Trophoblast cell (in vitro differentiated cells and primary cell): ENCODE data around the gene ZNF766.
A peak's percentile ranks its signal among the peaks of the same experiment; 100 is the strongest.

Experiments
- DNase-seq, 2 donors: peaks; one replicate each; pipeline ENCODE4 v3.0.0-alpha.2; 2016
- H2AFZ ChIP-seq: 2 replicates; pipeline ENCODE4 v1.6.1; 2013; ENCODE audit warnings: low read length, moderate library complexity, mild to moderate bottlenecking; ENCODE audit not compliant: insufficient read depth, poor library complexity
- H2AK5ac ChIP-seq: 2 replicates; pipeline ENCODE4 v1.6.1; 2013; ENCODE audit warnings: mild to moderate bottlenecking, low read length
- H2BK120ac ChIP-seq: 2 replicates; pipeline ENCODE4 v1.6.1; 2013; ENCODE audit warnings: low read length, mild to moderate bottlenecking, moderate library complexity; ENCODE audit not compliant: insufficient read depth, poor library complexity
- H2BK12ac ChIP-seq: 2 replicates; pipeline ENCODE4 v1.6.1; 2013; ENCODE audit warnings: mild to moderate bottlenecking, low read length, moderate library complexity
- H2BK5ac ChIP-seq: 2 replicates; pipeline ENCODE4 v1.6.1; 2013; ENCODE audit warnings: low read length, low read depth, moderate library complexity, mild to moderate bottlenecking; ENCODE audit not compliant: poor library complexity
- H3K14ac ChIP-seq: 2 replicates; pipeline ENCODE4 v1.6.1; 2013; ENCODE audit warnings: mild to moderate bottlenecking, low read length
- H3K18ac ChIP-seq: 2 replicates; pipeline ENCODE4 v1.6.1; 2013; ENCODE audit warnings: mild to moderate bottlenecking, low read length
- H3K23ac ChIP-seq: 2 replicates; pipeline ENCODE4 v1.6.1; 2013; ENCODE audit warnings: low read length
- H3K27ac ChIP-seq: 2 replicates; pipeline ENCODE4 v1.5.1; 2013; ENCODE audit warnings: low read depth, mild to moderate bottlenecking, inconsistent platforms, low read length, moderate library complexity
- H3K27me3 ChIP-seq: 2 replicates; pipeline ENCODE4 v1.6.1; 2013; ENCODE audit warnings: inconsistent platforms, mild to moderate bottlenecking, low read length, moderate library complexity; ENCODE audit not compliant: insufficient read depth
- H3K36me3 ChIP-seq, 2 experiments: 1 replicate in 1 of 2; 2 replicates in 1 of 2; pipeline ENCODE4 v1.6.1; 2013; ENCODE audit warnings: low read length in 2 of 2, mild to moderate bottlenecking in 2 of 2, moderate library complexity in 1 of 2; ENCODE audit not compliant: insufficient read depth in 2 of 2, control insufficient read depth in 1 of 2
- H3K4ac ChIP-seq: 2 replicates; pipeline ENCODE4 v1.6.1; 2013; ENCODE audit warnings: low read depth, mild to moderate bottlenecking, low read length, moderate library complexity
- H3K4me1 ChIP-seq, 2 experiments: 1 replicate in 1 of 2; 2 replicates in 1 of 2; pipeline ENCODE4 v1.6.1; 2013; ENCODE audit warnings: low read length in 2 of 2, mild to moderate bottlenecking in 2 of 2, moderate library complexity in 1 of 2; ENCODE audit not compliant: insufficient read depth in 2 of 2, control insufficient read depth in 1 of 2
- H3K4me2 ChIP-seq: 2 replicates; pipeline ENCODE4 v1.6.1; 2013; ENCODE audit warnings: inconsistent platforms, mild to moderate bottlenecking, low read length, moderate library complexity
- H3K4me3 ChIP-seq: 2 replicates; pipeline ENCODE4 v1.5.1; 2013; ENCODE audit warnings: mild to moderate bottlenecking, low read depth, low read length, inconsistent platforms
- H3K79me1 ChIP-seq: one replicate; pipeline ENCODE4 v1.6.1; 2013; ENCODE audit warnings: low read length
- H3K79me2 ChIP-seq: 2 replicates; pipeline ENCODE4 v1.6.1; 2013; ENCODE audit warnings: low read length, mild to moderate bottlenecking; ENCODE audit not compliant: control insufficient read depth, insufficient read depth, poor library complexity
- H3K9ac ChIP-seq: 2 replicates; pipeline ENCODE4 v1.6.1; 2013; ENCODE audit warnings: mild to moderate bottlenecking, low read length
- H3K9me3 ChIP-seq: 2 replicates; pipeline ENCODE4 v1.6.1; 2013; ENCODE audit warnings: low read depth, mild to moderate bottlenecking, control low read depth, inconsistent platforms, low read length; ENCODE audit not compliant: insufficient read depth
- H4K12ac ChIP-seq: 2 replicates; pipeline ENCODE4 v1.6.1; 2013; ENCODE audit warnings: low read depth, mild to moderate bottlenecking, low read length, moderate library complexity
- H4K8ac ChIP-seq: 2 replicates; pipeline ENCODE4 v1.6.1; 2013; ENCODE audit warnings: low read depth, mild to moderate bottlenecking, low read length, moderate library complexity
- H4K91ac ChIP-seq: one replicate; pipeline ENCODE4 v1.6.1; 2013; ENCODE audit warnings: low read depth, mild to moderate bottlenecking, low read length, moderate library complexity
- WGBS: extraction: QIAGEN DNeasy Blood & Tissue Kit; methylation state at CpG from one replicate; pipeline ENCODE4 v1.1.7; 2013; ENCODE audit warnings: missing lambda C conversion rate; ENCODE audit not compliant: insufficient read length, insufficient coverage; ENCODE audit errors: extremely low coverage; 5-methylcytosine and 5-hydroxymethylcytosine counted together

ZNF766 gene

DNA sequence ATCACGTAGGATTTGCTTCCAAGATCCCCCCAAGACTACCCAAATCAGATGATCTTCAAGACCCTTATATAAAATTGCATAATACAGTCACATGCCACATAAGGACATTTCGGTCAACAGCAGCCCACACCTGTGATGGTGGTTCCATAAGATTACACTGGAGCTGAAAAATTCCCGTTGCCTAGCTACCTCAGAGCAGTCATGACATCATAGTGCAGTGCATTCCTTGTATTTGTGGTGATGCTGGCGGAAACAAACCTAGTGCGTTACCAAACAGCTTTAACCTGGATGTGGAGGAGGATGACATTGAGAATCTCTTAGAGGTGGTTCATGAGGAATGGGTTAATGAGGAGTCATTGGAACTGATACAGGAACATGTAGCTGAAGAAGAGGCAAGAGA is 4.8 kb downstream of the ZNF766 start:
- no peak overlapping the region for H4K91ac ChIP-seq
- peaks cover 6% of the 10 kb centered on the region for H3K79me1 ChIP-seq
- no peak overlapping the region for H3K4me2 ChIP-seq
- H3K9ac ChIP-seq: no peak overlapping the region
- H4K8ac ChIP-seq: no peak overlapping the region
- H3K27ac ChIP-seq: no peak overlapping the region
- H3K36me3 ChIP-seq: peaks cover 9 to 12% of the 10 kb centered on the region in 2 experiments
- H3K4ac ChIP-seq: peak overlapping the region; percentile 54
- peak overlapping the region; percentile 66 for H3K23ac ChIP-seq
- H4K12ac ChIP-seq: no peak overlapping the region
- no peak overlapping the region for H3K4me3 ChIP-seq
- no peak overlapping the region for H3K18ac ChIP-seq
- no peaks in the 10 kb centered on the region for H3K9me3 ChIP-seq
- H2BK5ac ChIP-seq: no peak overlapping the region
- no peak overlapping the region for H2BK12ac ChIP-seq
- DNase-seq: peak; percentile 83 to 93
- H2AK5ac ChIP-seq: no peak overlapping the region
- H3K14ac ChIP-seq: no peak overlapping the region
- no CpG with 5 or more reads among the region's 5 CpGs for WGBS
- no peaks in the 10 kb centered on the region for H3K27me3 ChIP-seq
- peaks cover 3 to 9% of the 10 kb centered on the region in 2 experiments for H3K4me1 ChIP-seq
- H3K79me2 ChIP-seq: peaks cover 17% of the 10 kb centered on the region
- no peak overlapping the region for H2BK120ac ChIP-seq
- H2AFZ ChIP-seq: no peak overlapping the region

DNA sequence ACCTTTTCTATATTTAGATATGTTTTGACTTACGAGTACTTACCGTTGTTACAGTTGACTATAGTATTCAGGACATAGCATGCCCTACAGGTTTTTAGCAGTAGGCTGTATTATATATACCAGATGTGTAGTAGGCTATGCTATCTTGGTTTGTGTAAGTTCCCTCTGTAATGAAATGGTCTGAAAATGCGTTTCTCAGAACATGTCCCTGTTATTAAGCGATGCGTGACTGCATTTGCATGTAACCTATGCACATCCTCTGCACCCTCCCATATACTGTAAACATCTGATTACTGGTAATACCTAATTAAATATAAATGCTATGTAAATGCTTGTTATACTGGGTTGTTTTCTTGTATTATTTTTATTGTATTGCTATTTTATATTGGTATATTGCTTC is 6.6 kb downstream of the ZNF766 start:
- Histone ChIP-seq H3K4ac (no peak overlapping the region), H3K4me1 (peaks cover 3 to 7% of the 10 kb centered on the region in 2 experiments), H2AK5ac (no peak overlapping the region), H4K12ac (no peak overlapping the region), H2BK12ac (no peak overlapping the region), H2BK5ac (no peak overlapping the region), H4K91ac (no peak overlapping the region), H3K36me3 (peaks cover 9 to 12% of the 10 kb centered on the region in 2 experiments), H4K8ac (no peak overlapping the region), H3K9ac (no peak overlapping the region), H3K27me3 (no peaks in the 10 kb centered on the region), H3K23ac (no peak overlapping the region), H3K79me2 (peaks cover 6% of the 10 kb centered on the region), H3K4me2 (no peak overlapping the region), H2BK120ac (no peak overlapping the region), H3K4me3 (no peak overlapping the region), H3K9me3 (no peaks in the 10 kb centered on the region), H3K27ac (no peak overlapping the region), H3K14ac (no peak overlapping the region), H3K18ac (no peak overlapping the region), H2AFZ (no peak overlapping the region), H3K79me1 (no peaks in the 10 kb centered on the region)
- no CpG with 5 or more reads among the region's 5 CpGs for WGBS
- DNase-seq: no peak

DNA sequence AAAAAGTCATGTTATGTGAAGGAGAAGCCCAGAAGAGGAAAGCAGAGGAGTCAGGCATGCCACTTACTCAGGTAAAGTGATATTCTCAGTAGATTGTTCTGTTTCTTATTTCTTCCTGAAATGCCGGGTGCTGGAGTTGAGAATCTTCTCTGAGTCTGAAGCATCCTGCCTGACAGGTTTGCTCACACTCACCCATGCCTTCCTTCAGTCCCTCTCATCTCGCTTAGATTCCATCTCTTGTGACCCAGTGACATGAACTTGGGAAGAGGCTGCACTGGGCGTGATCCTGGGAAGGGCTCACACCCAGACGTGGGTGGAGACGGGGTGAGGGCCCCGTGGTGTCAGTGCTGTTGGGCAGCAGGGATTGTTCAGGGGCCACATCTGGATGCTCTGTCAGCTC is 8.1 kb downstream of the ZNF766 start:
- Histone ChIP-seq H3K4ac (peak overlapping the region; percentile 15), H2BK5ac (no peak overlapping the region), H2BK120ac (no peak overlapping the region), H4K8ac (no peak overlapping the region), H3K27ac (no peak overlapping the region), H3K9me3 (no peaks in the 10 kb centered on the region), H4K91ac (no peak overlapping the region), H3K79me2 (peaks cover 6% of the 10 kb centered on the region), H3K4me1 (peaks cover 3 to 7% of the 10 kb centered on the region in 2 experiments), H3K4me3 (no peak overlapping the region), H3K36me3 (peaks cover 9 to 10% of the 10 kb centered on the region in 2 experiments), H3K14ac (no peak overlapping the region), H2AK5ac (no peak overlapping the region), H3K27me3 (no peaks in the 10 kb centered on the region), H4K12ac (no peak overlapping the region), H3K79me1 (no peaks in the 10 kb centered on the region), H2BK12ac (no peak overlapping the region), H3K4me2 (no peak overlapping the region), H3K9ac (no peak overlapping the region), H3K18ac (no peak overlapping the region), H2AFZ (no peak overlapping the region), H3K23ac (no peak overlapping the region)
- DNase-seq: peak; percentile 82
- WGBS: no CpG with 5 or more reads among the region's 6 CpGs

DNA sequence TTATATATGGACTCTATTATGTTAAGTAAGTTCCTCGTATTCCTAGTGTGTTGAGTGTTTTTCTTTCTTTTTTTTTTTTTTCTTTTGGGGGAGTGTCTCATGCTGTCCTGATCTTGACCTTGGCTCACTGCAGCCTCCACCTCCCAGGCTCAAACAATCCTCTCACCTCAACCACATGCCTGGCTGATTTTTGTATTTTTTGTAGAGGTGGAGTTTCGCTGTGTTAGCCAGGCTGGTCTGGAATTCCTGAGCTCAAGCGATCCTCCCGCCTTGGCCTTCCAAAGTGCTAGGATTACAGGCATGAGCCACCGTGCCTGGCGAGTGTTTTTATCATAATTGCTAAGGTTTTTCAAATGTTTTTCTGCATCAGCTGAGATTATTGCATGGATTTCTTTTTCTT is 16.9 kb downstream of the ZNF766 start:
- no peak for DNase-seq
- H3K9ac ChIP-seq: no peak overlapping the region
- H3K4me2 ChIP-seq: no peak overlapping the region
- H3K4me1 ChIP-seq: no peaks in the 10 kb centered on the region
- no peaks in the 10 kb centered on the region for H3K9me3 ChIP-seq
- no peak overlapping the region for H3K18ac ChIP-seq
- no peak overlapping the region for H3K23ac ChIP-seq
- peaks cover 24 to 46% of the 10 kb centered on the region in 2 experiments for H3K36me3 ChIP-seq
- no peak overlapping the region for H4K91ac ChIP-seq
- no peak overlapping the region for H2BK12ac ChIP-seq
- H3K14ac ChIP-seq: no peak overlapping the region
- no peak overlapping the region for H2BK120ac ChIP-seq
- no peak overlapping the region for H3K27ac ChIP-seq
- no peak overlapping the region for H2BK5ac ChIP-seq
- no peaks in the 10 kb centered on the region for H3K79me2 ChIP-seq
- WGBS: no CpG with 5 or more reads among the region's 6 CpGs
- H3K4ac ChIP-seq: no peak overlapping the region
- no peak overlapping the region for H2AK5ac ChIP-seq
- H2AFZ ChIP-seq: no peak overlapping the region
- H4K12ac ChIP-seq: no peak overlapping the region
- no peaks in the 10 kb centered on the region for H3K79me1 ChIP-seq
- H4K8ac ChIP-seq: no peak overlapping the region
- no peaks in the 10 kb centered on the region for H3K27me3 ChIP-seq
- no peak overlapping the region for H3K4me3 ChIP-seq
